IMR-90 (cell line): ENCODE results near the gene MDM1. TPM values are rescaled to one million over a fixed set of nuclear protein-coding genes. Genes with fewer than 3 reads are reported as not detected.

Source experiments
- ATAC-seq: fragments of 200-7000 bp; cut with Tn5 transposase; 2 replicates; pipeline ENCODE4 v1.9.1; 2020; ENCODE audit warnings: low read depth, mild to moderate bottlenecking, moderate library complexity
- BruUV-seq: library from RNA; stranded (reverse); fragments of 400-500 nt; replicated peaks from 2 replicates; lab custom pipeline; 2021; lab: Mats Ljungman, UMichigan
- CTCF ChIA-PET: fragments of 300-600 bp; formaldehyde crosslinking; extraction: SDS; loops from one replicate; lab custom pipeline; 2021; ENCODE audit warnings: antibody characterized with exemption; lab: Yijun Ruan, JAX
- POLR2A ChIA-PET: fragments of 300-600 bp; sonication (Branson Sonifier 250); formaldehyde crosslinking; loops from one replicate; lab custom pipeline; 2022; ENCODE audit warnings: antibody characterized with exemption; ENCODE audit not compliant: unreplicated experiment; lab: Charles Lee
- DNase-seq: peaks from one replicate; pipeline ENCODE4 v3.0.0; 2013
- H2AFZ ChIP-seq: replicated peaks from 2 replicates; pipeline ENCODE3; 2013; ENCODE audit warnings: low read length, mild to moderate bottlenecking; ENCODE audit not compliant: poor library complexity
- H2AK5ac ChIP-seq: 2 replicates; pipeline ENCODE4 v1.6.1; 2013; ENCODE audit warnings: low read depth, low read length, inconsistent platforms
- H2AK9ac ChIP-seq: replicated peaks from 2 replicates; pipeline ENCODE3; 2013; ENCODE audit warnings: mild to moderate bottlenecking, low read depth, low read length, moderate library complexity; ENCODE audit not compliant: poor library complexity
- H2BK120ac ChIP-seq: 2 replicates; pipeline ENCODE4 v1.6.1; 2013; ENCODE audit warnings: low read depth, low read length, inconsistent platforms
- H2BK15ac ChIP-seq: 3 replicates; pipeline ENCODE4 v1.6.1; 2013; ENCODE audit warnings: low read depth, low read length, inconsistent platforms
- H2BK20ac ChIP-seq: 2 replicates; pipeline ENCODE4 v1.6.1; 2013; ENCODE audit warnings: low read depth, mild to moderate bottlenecking, inconsistent platforms, low read length, moderate library complexity
- H2BK5ac ChIP-seq: 2 replicates; pipeline ENCODE4 v1.6.1; 2013; ENCODE audit warnings: mild to moderate bottlenecking, low read depth, low read length, inconsistent platforms; ENCODE audit not compliant: poor library complexity, severe bottlenecking
- H3K14ac ChIP-seq: replicated peaks from 2 replicates; pipeline ENCODE4 v1.6.1; 2013; ENCODE audit warnings: low read depth, low read length, inconsistent platforms
- H3K18ac ChIP-seq: 2 replicates; pipeline ENCODE4 v1.6.1; 2013; ENCODE audit warnings: low read depth, low read length, control low read depth
- H3K23ac ChIP-seq: 2 replicates; pipeline ENCODE4 v1.6.1; 2013; ENCODE audit warnings: low read depth, low read length, inconsistent platforms
- H3K27ac ChIP-seq: 2 replicates; pipeline ENCODE4 v1.5.1; 2013; ENCODE audit warnings: mild to moderate bottlenecking, control low read depth, low read length; ENCODE audit not compliant: insufficient read depth
- H3K27me3 ChIP-seq: 2 replicates; pipeline ENCODE4 v1.6.1; 2013; ENCODE audit warnings: low read length; ENCODE audit not compliant: control insufficient read depth, insufficient read depth
- H3K36me3 ChIP-seq: 2 replicates; pipeline ENCODE4 v1.6.1; 2013; ENCODE audit warnings: low read length, mixed read lengths; ENCODE audit not compliant: control insufficient read depth, insufficient read depth
- H3K4ac ChIP-seq: 2 replicates; pipeline ENCODE4 v1.6.1; 2013; ENCODE audit warnings: low read depth, low read length, inconsistent platforms
- H3K4me1 ChIP-seq: 2 replicates; pipeline ENCODE4 v1.6.1; 2013; ENCODE audit warnings: low read length, mixed read lengths; ENCODE audit not compliant: control insufficient read depth, insufficient read depth
- H3K4me2 ChIP-seq: 2 replicates; pipeline ENCODE4 v1.6.1; 2013; ENCODE audit warnings: low read depth, mild to moderate bottlenecking, control low read depth, low read length, moderate library complexity
- H3K4me3 ChIP-seq: 2 replicates; pipeline ENCODE4 v1.5.1; 2013; ENCODE audit warnings: low read depth, mild to moderate bottlenecking, control low read depth, low read length, moderate library complexity; ENCODE audit not compliant: insufficient read depth
- H3K56ac ChIP-seq: 2 replicates; pipeline ENCODE4 v1.6.1; 2013; ENCODE audit warnings: low read length, inconsistent platforms; ENCODE audit not compliant: insufficient read depth; ENCODE audit errors: extremely low read depth
- H3K79me1 ChIP-seq, 2 experiments: 2 replicates each; pipeline ENCODE4 v1.6.1; 2013; ENCODE audit warnings: low read length in 2 of 2, inconsistent platforms in 1 of 2, low read depth in 1 of 2
- H3K9ac ChIP-seq: 2 replicates; pipeline ENCODE4 v1.6.1; 2013; ENCODE audit warnings: low read depth, low read length, control low read depth
- H3K9me1 ChIP-seq: 2 replicates; pipeline ENCODE4 v1.6.1; 2013; ENCODE audit warnings: low read length, inconsistent platforms; ENCODE audit not compliant: insufficient read depth
- H3K9me3 ChIP-seq: 2 replicates; pipeline ENCODE4 v1.6.1; 2013; ENCODE audit warnings: low read length; ENCODE audit not compliant: control insufficient read depth, insufficient read depth
- H4K20me1 ChIP-seq: 2 replicates; pipeline ENCODE4 v1.6.1; 2013; ENCODE audit warnings: low read length, inconsistent platforms; ENCODE audit not compliant: insufficient read depth
- H4K5ac ChIP-seq: 2 replicates; pipeline ENCODE4 v1.6.1; 2013; ENCODE audit warnings: mild to moderate bottlenecking, low read depth, low read length, control low read depth
- H4K8ac ChIP-seq, 2 experiments: 2 replicates each; pipeline ENCODE4 v1.6.1; 2013; ENCODE audit warnings: low read depth in 2 of 2, low read length in 2 of 2, control low read depth in 1 of 2, inconsistent platforms in 1 of 2
- H4K91ac ChIP-seq: 2 replicates; pipeline ENCODE4 v1.6.1; 2013; ENCODE audit warnings: low read depth, low read length, inconsistent platforms; ENCODE audit not compliant: insufficient read depth
- BHLHE40 ChIP-seq: fragments of 150-350 bp; IDR thresholded peaks from 2 replicates; pipeline ENCODE4 v1.6.1; 2016; ENCODE audit warnings: mild to moderate bottlenecking, low read depth, low read length
- CEBPB ChIP-seq: IDR thresholded peaks from 2 replicates; pipeline ENCODE4 v1.6.1; 2012; ENCODE audit warnings: low read depth, low read length, improper control_type of control experiment
- NFE2L2 ChIP-seq: fragments of 150-350 bp; IDR thresholded peaks from 2 replicates; pipeline ENCODE4 v1.6.1; 2016; ENCODE audit warnings: low read depth, mild to moderate bottlenecking, low read length
- RCOR1 ChIP-seq: IDR thresholded peaks from 2 replicates; pipeline ENCODE4 v1.6.1; 2012; ENCODE audit warnings: mild to moderate bottlenecking, low read length, improper control_type of control experiment; ENCODE audit not compliant: insufficient replicate concordance
- RFX5 ChIP-seq: IDR thresholded peaks from 2 replicates; pipeline ENCODE4 v1.8.0; 2012; ENCODE audit warnings: low read depth, mild to moderate bottlenecking, low read length, moderate library complexity
- SMC3 ChIP-seq: fragments of 150-350 bp; IDR thresholded peaks from 2 replicates; pipeline ENCODE4 v1.6.1; 2016; ENCODE audit warnings: low read depth, mild to moderate bottlenecking, antibody characterized with exemption, low read length, moderate library complexity
- USF2 ChIP-seq: fragments of 150-350 bp; IDR thresholded peaks from 2 replicates; pipeline ENCODE4 v1.6.1; 2017; ENCODE audit warnings: mild to moderate bottlenecking, antibody characterized with exemption, low read length, low read depth
- WGBS, 2 experiments: methylation state at CpG; one replicate each; pipeline versions ENCODE4 v1.1.5 to v1.1.7; 2013; ENCODE audit warnings: missing lambda C conversion rate in 2 of 2; ENCODE audit not compliant: insufficient read length in 1 of 2; ENCODE audit errors: extremely low coverage in 2 of 2; 5-methylcytosine and 5-hydroxymethylcytosine counted together
- dilution Hi-C: fragments of 300-500 bp; cut with HindIII; formaldehyde crosslinking; loops from one replicate; pipeline ENCODE4 v1.14.3; 2018; ENCODE audit warnings: low sequenced_read_pairs; ENCODE audit not compliant: unreplicated experiment
- in situ Hi-C: fragments of 300-500 bp; cut with MboI; formaldehyde crosslinking; loops from 3 replicates; pipeline ENCODE4 v1.14.3; 2019; ENCODE audit warnings: low sequenced_read_pairs, inconsistent platforms, mixed read lengths
- intact Hi-C: fragments of 100-400 bp; cut with micrococcal nuclease; formaldehyde crosslinking; loops from 2 replicates; pipeline ENCODE4 v1.10.0; 2022
- polyA plus RNA-seq, 3 experiments: library from polyadenylated mRNA; depleted of rRNA; stranded (reverse); fragments of >200 nt; gene quantifications; 2 replicates each; pipeline ENCODE4 v1.2.3, GENCODE V29; 2012; ENCODE audit warnings: low replicate concordance in 1 of 3
- total RNA-seq: library from RNA; depleted of rRNA; stranded (reverse); fragments of >200 nt; gene quantifications from 2 replicates; pipeline ENCODE4 v1.2.3, GENCODE V29; 2012
- TF ChIP-seq, protein P1 (sequence below): conservative IDR thresholded peaks from 2 replicates; pipeline ENCODE4 v1.5.1; 2012; ENCODE audit warnings: mild to moderate bottlenecking, low read depth, low read length, improper control_type of control experiment

MDM1 gene
- total and polyA plus RNA-seq, 2 of the 4 experiments (the other 2 are of a cell fraction) = 5.6 to 5.7 TPM

- intact Hi-C loops = no loop called here
- H3K36me3 ChIP-seq = no peaks in the 10 kb centered on the region
- peak overlapping the region; percentile 38; the same call in 1 of the 2 replicates for H4K91ac ChIP-seq
- peaks cover 9% of the 10 kb centered on the region for H3K4me1 ChIP-seq
- POLR2A ChIA-PET = no interaction called here
- no peak overlapping the region for H3K4me3 ChIP-seq
- CTCF ChIA-PET = no interaction called here
- H3K9me1 ChIP-seq = no peaks in the 10 kb centered on the region
- dilution Hi-C loops = no loop called here
- WGBS, 2 experiments = no CpG with 5 or more reads among the region's 3 CpGs
- ATAC-seq (no peak), DNase-seq (no peak)
- H3K4me2 ChIP-seq = no peak overlapping the region
- no peak overlapping the region for H2BK15ac ChIP-seq
- H3K18ac ChIP-seq = no peak overlapping the region; the same call in 1 of the 2 replicates
- no peak overlapping the region for H3K4ac ChIP-seq
- H3K23ac ChIP-seq = no peak overlapping the region
- H3K27ac ChIP-seq = no peak overlapping the region
- no peak overlapping the region for H3K9ac ChIP-seq
- no peak overlapping the region for H2BK120ac ChIP-seq
- H2AFZ ChIP-seq = no peak overlapping the region
- H2AK9ac ChIP-seq = no peak overlapping the region
- no peaks in the 10 kb centered on the region for H3K27me3 ChIP-seq
- TF ChIP-seq RCOR1 (no peak), USF2 (no peak), BHLHE40 (no peak), NFE2L2 (no peak), SMC3 (no peak), CEBPB (no peak), RFX5 (no peak)
- TF ChIP-seq, protein P1, sequence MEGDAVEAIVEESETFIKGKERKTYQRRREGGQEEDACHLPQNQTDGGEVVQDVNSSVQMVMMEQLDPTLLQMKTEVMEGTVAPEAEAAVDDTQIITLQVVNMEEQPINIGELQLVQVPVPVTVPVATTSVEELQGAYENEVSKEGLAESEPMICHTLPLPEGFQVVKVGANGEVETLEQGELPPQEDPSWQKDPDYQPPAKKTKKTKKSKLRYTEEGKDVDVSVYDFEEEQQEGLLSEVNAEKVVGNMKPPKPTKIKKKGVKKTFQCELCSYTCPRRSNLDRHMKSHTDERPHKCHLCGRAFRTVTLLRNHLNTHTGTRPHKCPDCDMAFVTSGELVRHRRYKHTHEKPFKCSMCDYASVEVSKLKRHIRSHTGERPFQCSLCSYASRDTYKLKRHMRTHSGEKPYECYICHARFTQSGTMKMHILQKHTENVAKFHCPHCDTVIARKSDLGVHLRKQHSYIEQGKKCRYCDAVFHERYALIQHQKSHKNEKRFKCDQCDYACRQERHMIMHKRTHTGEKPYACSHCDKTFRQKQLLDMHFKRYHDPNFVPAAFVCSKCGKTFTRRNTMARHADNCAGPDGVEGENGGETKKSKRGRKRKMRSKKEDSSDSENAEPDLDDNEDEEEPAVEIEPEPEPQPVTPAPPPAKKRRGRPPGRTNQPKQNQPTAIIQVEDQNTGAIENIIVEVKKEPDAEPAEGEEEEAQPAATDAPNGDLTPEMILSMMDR = no peak
- no peaks in the 10 kb centered on the region for H3K79me1 ChIP-seq
- in situ Hi-C loops = no loop called here
- H4K20me1 ChIP-seq = no peaks in the 10 kb centered on the region
- no peak overlapping the region for H2AK5ac ChIP-seq
- H3K56ac ChIP-seq = no peak overlapping the region
- H3K9me3 ChIP-seq = no peaks in the 10 kb centered on the region
- no TSS peak for BruUV-seq
- H3K14ac ChIP-seq = 0 out of 2 replicates have a peak overlapping the region, but pooled peaks have one; percentile 41
- H4K5ac ChIP-seq = no peak overlapping the region
- H4K8ac ChIP-seq = no peak overlapping the region; a peak in 1 of 4 replicates
- H2BK5ac ChIP-seq = no peak overlapping the region
- H2BK20ac ChIP-seq = no peak overlapping the region
These were observed 61.8 kb downstream of the MDM1 start for GRCh38 chr12:68270358-68270757.
